HepG2 (cell line): ENCODE measurements around the gene AHSG. TPM values are rescaled to one million over a fixed set of nuclear protein-coding genes. Genes with fewer than 3 reads are reported as not detected.

Experiments used
- ATAC-seq: fragments of 200-7000 bp; cut with Tn5 transposase; 3 replicates; pipeline ENCODE4 v1.9.1; 2020; ENCODE audit warnings: mild to moderate bottlenecking, moderate library complexity
- BruUV-seq: library from RNA; stranded (reverse); fragments of 400-500 nt; replicated peaks from 2 replicates; lab custom pipeline; 2021; lab: Mats Ljungman, UMichigan
- CTCF ChIA-PET: fragments of 300-600 bp; formaldehyde crosslinking; extraction: SDS; loops from one replicate; lab custom pipeline; 2021; ENCODE audit warnings: low total read pairs, inconsistent platforms, low intra/inter-chr PET ratio; lab: Yijun Ruan, JAX
- POLR2A ChIA-PET: fragments of 350-600 bp; sonication (Branson Sonifier 250); formaldehyde crosslinking; loops from one replicate; lab custom pipeline; 2020; ENCODE audit warnings: antibody characterized with exemption, inconsistent platforms; lab: Yijun Ruan, JAX
- DNase-seq: peaks from one replicate; pipeline ENCODE4 v3.0.0-alpha.2; 2015; ENCODE audit warnings: low spot score
- FAIRE-seq: peaks from 3 replicates; lab custom pipeline; 2011; peaks lifted over from hg19 to GRCh38; lab: Jason Lieb, UNC
- H2AFZ ChIP-seq: one replicate; pipeline ENCODE4 v1.6.1; 2011; ENCODE audit warnings: low read length, inconsistent platforms
- H3K27ac ChIP-seq: fragments of 300-600 bp; 3 replicates; pipeline ENCODE4 v1.8.0; 2011; ENCODE audit warnings: mixed run types, mild to moderate bottlenecking, mixed read lengths, low read length, inconsistent platforms; ENCODE audit not compliant: insufficient read depth; ENCODE audit errors: extremely low read length
- H3K27me3 ChIP-seq, 2 experiments: fragments of 200-600 bp in 1 of 2; 2 replicates in 1 of 2; 3 replicates in 1 of 2; pipeline versions ENCODE4 v1.6.0 to v1.8.0; 2011; ENCODE audit warnings: low read length in 2 of 2, mild to moderate bottlenecking in 2 of 2, moderate library complexity in 2 of 2, inconsistent platforms in 1 of 2; ENCODE audit not compliant: insufficient read depth in 2 of 2, control insufficient read depth in 1 of 2
- H3K36me3 ChIP-seq, 2 experiments: fragments of 200-600 bp in 1 of 2; replicated peaks in 1 of 2; 2 replicates in 1 of 2; 3 replicates in 1 of 2; pipeline versions ENCODE4 v1.5.1 to v1.8.0; 2011; ENCODE audit warnings: low read length in 2 of 2, inconsistent platforms in 1 of 2; ENCODE audit not compliant: insufficient read depth in 2 of 2, control insufficient read depth in 1 of 2
- H3K4me1 ChIP-seq: 2 replicates; pipeline ENCODE4 v1.5.1; 2012; ENCODE audit warnings: low read length, inconsistent platforms; ENCODE audit not compliant: insufficient read depth
- H3K4me2 ChIP-seq: 2 replicates; pipeline ENCODE4 v1.6.0; 2011; ENCODE audit warnings: low read depth, low read length, inconsistent platforms
- H3K4me3 ChIP-seq, 3 experiments: fragments of 200-600 bp in 1 of 3; sonication (generic), shearing (Covaris generic) in 1 of 3; replicated peaks in 1 of 3; 2 replicates each; pipeline ENCODE4 v1.5.1; 2011 to 2016; ENCODE audit warnings: low read length in 3 of 3, inconsistent platforms in 2 of 3, low read depth in 2 of 3, mild to moderate bottlenecking in 2 of 3, control low read depth in 1 of 3, mixed read lengths in 1 of 3; ENCODE audit not compliant: insufficient read depth in 1 of 3
- H3K79me2 ChIP-seq: one replicate; pipeline ENCODE4 v1.6.1; 2011; ENCODE audit warnings: low read length, inconsistent platforms; ENCODE audit not compliant: insufficient read depth
- H3K9ac ChIP-seq: 2 replicates; pipeline ENCODE4 v1.6.0; 2011; ENCODE audit warnings: mild to moderate bottlenecking, low read depth, low read length, inconsistent platforms; ENCODE audit not compliant: insufficient read depth
- H3K9me3 ChIP-seq: 2 replicates; pipeline ENCODE4 v1.5.1; 2012; ENCODE audit warnings: mild to moderate bottlenecking, low read length
- H4K20me1 ChIP-seq: 2 replicates; pipeline ENCODE4 v1.6.0; 2011; ENCODE audit warnings: inconsistent platforms, mild to moderate bottlenecking, low read length, moderate library complexity; ENCODE audit not compliant: insufficient read depth
- HCFC1 ChIP-seq: fragments of 150-350 bp; IDR thresholded peaks from 2 replicates; pipeline ENCODE4 v1.6.1; 2014; ENCODE audit warnings: low read depth, low read length
- HOXD1 ChIP-seq: sonication (generic); formaldehyde crosslinking; IDR thresholded peaks from 2 replicates; pipeline ENCODE4 v1.5.0; 2020; ENCODE audit warnings: missing genetic modification reagents
- ISX ChIP-seq: sonication (generic); formaldehyde crosslinking; conservative IDR thresholded peaks from 2 replicates; pipeline ENCODE4 v1.5.0; 2020; ENCODE audit warnings: missing genetic modification reagents
- KLF16 ChIP-seq, 2 experiments: sonication (generic) in 1 of 2; formaldehyde crosslinking in 1 of 2; IDR thresholded peaks; 2 replicates each; pipeline versions ENCODE4 v1.6.1 to v1.8.0; 2016 to 2023; ENCODE audit warnings: missing genetic modification reagents in 2 of 2, missing compliant biosample characterization in 1 of 2
- MYC ChIP-seq: sonication (generic); formaldehyde crosslinking; IDR thresholded peaks from 2 replicates; pipeline ENCODE4 v1.9.0; 2021; ENCODE audit warnings: missing genetic modification reagents, borderline replicate concordance
- PHF21A ChIP-seq: sonication (generic); formaldehyde crosslinking; IDR thresholded peaks from 2 replicates; pipeline ENCODE4 v1.5.0; 2020; ENCODE audit warnings: mild to moderate bottlenecking, missing genetic modification reagents
- REPIN1 ChIP-seq: sonication (generic); formaldehyde crosslinking; IDR thresholded peaks from 2 replicates; pipeline ENCODE4 v1.8.0; 2022; ENCODE audit warnings: missing genetic modification reagents, low read depth, mild to moderate bottlenecking, borderline replicate concordance
- REXO4 ChIP-seq: sonication (generic); formaldehyde crosslinking; IDR thresholded peaks from 2 replicates; pipeline ENCODE4 v1.8.0; 2022; ENCODE audit warnings: missing genetic modification reagents, mild to moderate bottlenecking, borderline replicate concordance
- SALL2 ChIP-seq: sonication (generic); formaldehyde crosslinking; IDR thresholded peaks from 2 replicates; pipeline ENCODE4 v1.8.1; 2023; ENCODE audit warnings: mild to moderate bottlenecking, missing genetic modification reagents, inconsistent platforms
- SRF ChIP-seq: IDR thresholded peaks from 2 replicates; pipeline ENCODE4 v1.6.1; 2011; ENCODE audit warnings: mild to moderate bottlenecking, low read depth, low read length, moderate library complexity
- WGBS: methylation state at CpG from one replicate; pipeline ENCODE4 v1.1.6; 2017; ENCODE audit warnings: low lambda C conversion rate; 5-methylcytosine and 5-hydroxymethylcytosine counted together
- in situ Hi-C: cut with HindIII; loops from 2 replicates; pipeline ENCODE4 v1.10.0; 2017; ENCODE audit warnings: low pct_unique_long_range_greater_than_20kb; ENCODE audit not compliant: extremely low pct_ligation_motif_present
- intact Hi-C: fragments of 100-400 bp; cut with micrococcal nuclease; formaldehyde crosslinking; loops from one replicate; pipeline ENCODE4 v1.10.0; 2022; ENCODE audit not compliant: unreplicated experiment
- polyA plus RNA-seq, 8 experiments: library from polyadenylated mRNA; depleted of rRNA in 3 of 8; stranded (reverse) in 7 of 8; unstranded in 1 of 8; fragments of >200 nt; fragmentation: Illumina TruSeq in 4 of 8; extraction: Trizol in 4 of 8; gene quantifications; 2 replicates each; pipeline versions ENCODE4 v1.2.1 to v1.2.3, GENCODE V29; 2011 to 2016; ENCODE audit warnings: low read depth in 4 of 8, missing spikeins in 1 of 8, mixed read lengths in 1 of 8; ENCODE audit not compliant: insufficient read depth in 1 of 8
- total RNA-seq, 5 experiments: library from RNA; depleted of rRNA; stranded (reverse); fragments of >200 nt; fragmentation: Illumina TruSeq; extraction: Trizol; gene quantifications; 2 replicates each; pipeline ENCODE4 v1.2.3, GENCODE V29; 2016; ENCODE audit warnings: low read depth in 1 of 5
- TF ChIP-seq, protein P1 (sequence below): sonication (generic); formaldehyde crosslinking; IDR thresholded peaks from 2 replicates; pipeline ENCODE4; 2020; ENCODE audit warnings: missing genetic modification reagents, mild to moderate bottlenecking, borderline replicate concordance
- TF ChIP-seq, protein P2 (sequence below): sonication (generic); formaldehyde crosslinking; IDR thresholded peaks from 2 replicates; pipeline ENCODE4 v1.5.1; 2020; ENCODE audit warnings: mild to moderate bottlenecking, missing genetic modification reagents, borderline replicate concordance
- TF ChIP-seq, protein P3 (sequence below): sonication (generic); formaldehyde crosslinking; IDR thresholded peaks from 2 replicates; pipeline ENCODE4 v1.4.0; 2020; ENCODE audit warnings: missing genetic modification reagents
- TF ChIP-seq, protein P4 (sequence below): IDR thresholded peaks from 2 replicates; pipeline ENCODE4 v1.6.1; 2016; ENCODE audit warnings: low read depth, borderline replicate concordance

AHSG gene
- total and polyA plus RNA-seq, 2 of the 13 experiments (the other 11 are each of a cell fraction or from before 2014, with no cell fraction given) = 2,043 to 19,152 TPM

DNA sequence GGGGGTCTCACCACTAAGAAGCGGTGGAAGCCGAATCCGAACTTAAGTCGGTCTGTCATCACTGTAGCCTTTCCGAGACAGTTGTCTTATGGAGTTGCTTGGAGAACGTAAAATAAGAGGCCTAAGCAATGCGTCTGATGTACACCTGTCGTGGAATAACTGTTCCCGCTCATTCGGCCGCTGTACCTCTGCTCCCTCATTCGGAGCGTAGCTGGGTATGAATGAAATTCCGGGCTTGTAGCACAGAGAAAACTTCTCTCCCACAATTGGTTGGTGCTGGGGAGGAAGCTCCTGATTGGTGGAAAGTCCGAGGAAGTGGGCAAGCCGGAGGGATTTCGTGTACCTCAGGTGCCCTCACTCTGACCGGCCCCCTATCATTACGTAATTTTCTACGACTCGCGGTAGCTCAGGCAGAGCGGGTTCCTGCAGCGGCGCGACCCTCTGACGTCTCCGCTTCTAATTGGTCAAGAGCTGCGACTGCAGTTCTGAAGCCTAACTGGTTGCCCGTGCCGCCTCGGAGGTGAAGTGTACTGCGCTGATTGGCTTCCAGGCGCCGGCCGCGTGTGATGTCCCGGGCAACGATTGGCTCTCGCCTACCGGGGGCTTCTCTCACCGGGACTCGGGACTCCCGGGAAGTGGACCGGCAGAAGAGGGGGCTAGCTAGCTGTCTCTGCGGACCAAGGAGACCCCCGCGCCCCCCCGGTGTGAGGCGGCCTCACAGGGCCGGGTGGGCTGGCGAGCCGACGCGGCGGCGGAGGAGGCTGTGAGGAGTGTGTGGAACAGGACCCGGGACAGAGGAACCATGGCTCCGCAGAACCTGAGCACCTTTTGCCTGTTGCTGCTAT is 42.5 kb upstream of the AHSG start, which contains the start of gene DNAJB11:
Gene DNAJB11 (plus strand): TSS at position 625 of the 845 bp plus-strand sequence. CDS start 178 bp downstream, at position 803.
- Histone ChIP-seq H3K36me3 (peaks cover 3 to 28% of the 10 kb centered on the region in 2 experiments), H3K27ac (peak within 1 kb of the TSS; percentile 86), H3K4me1 (peaks cover 61% of the 10 kb centered on the region), H3K79me2 (peaks cover 55% of the 10 kb centered on the region), H3K9ac (peak within 1 kb of the TSS; percentile 94), H3K27me3 (no peaks in the 10 kb centered on the region; a peak in 1 of 5 replicates), H2AFZ (no peak within 1 kb of the TSS), H4K20me1 (no peaks in the 10 kb centered on the region), H3K4me2 (peak within 1 kb of the TSS; percentile 100), H3K9me3 (no peaks in the 10 kb centered on the region), H3K4me3 (peak within 1 kb of the TSS; percentile 86 to 100 (median 93))
- ChIA-PET CTCF (no interaction called here), POLR2A (interaction anchor here (0.6 to 6.5 kb wide), 23 partner anchors 9 to 633 kb away, joined by 3 to 111 read pairs (median 4); partner anchors contain the start of genes AHSG, EIF4A2, ETV5 and TRA2B)
- BruUV-seq = no TSS peak
- peak; percentile 99 for DNase-seq
- WGBS = 1% methylated on average over 34 of the region's 59 CpGs
- intact Hi-C loops (loop anchor here (2.0 kb wide), 1 partner anchor 42 kb away; the partner anchor contains the start of gene AHSG), in situ Hi-C loops (no loop called here)
- FAIRE-seq = peak; percentile 100
- ATAC-seq = peak; percentile 89
- TF ChIP-seq PHF21A (peak; percentile 97), MYC (peak; percentile 60; the same call in 1 of the 2 replicates), KLF16 (CRISPR knock-in tag; IDR thresholded peaks at IDR 0.05) (peak in 1 of 2 experiments; percentile 88; a peak in 1 of 4 replicates), REPIN1 (CRISPR knock-in tag) (no peak), REXO4 (CRISPR knock-in tag) (no peak), SRF (peak; percentile 25; the same call in 1 of the 2 replicates), ISX (CRISPR knock-in tag) (0 out of 2 replicates have a peak, but pooled peaks have one; percentile 61), HCFC1 (peak; percentile 61; the same call in 1 of the 2 replicates), HOXD1 (0 out of 2 replicates have a peak, but pooled peaks have one; percentile 16), SALL2 (CRISPR knock-in tag) (peak; percentile 27; the same call in 1 of the 2 replicates)
- TF ChIP-seq, protein P1, sequence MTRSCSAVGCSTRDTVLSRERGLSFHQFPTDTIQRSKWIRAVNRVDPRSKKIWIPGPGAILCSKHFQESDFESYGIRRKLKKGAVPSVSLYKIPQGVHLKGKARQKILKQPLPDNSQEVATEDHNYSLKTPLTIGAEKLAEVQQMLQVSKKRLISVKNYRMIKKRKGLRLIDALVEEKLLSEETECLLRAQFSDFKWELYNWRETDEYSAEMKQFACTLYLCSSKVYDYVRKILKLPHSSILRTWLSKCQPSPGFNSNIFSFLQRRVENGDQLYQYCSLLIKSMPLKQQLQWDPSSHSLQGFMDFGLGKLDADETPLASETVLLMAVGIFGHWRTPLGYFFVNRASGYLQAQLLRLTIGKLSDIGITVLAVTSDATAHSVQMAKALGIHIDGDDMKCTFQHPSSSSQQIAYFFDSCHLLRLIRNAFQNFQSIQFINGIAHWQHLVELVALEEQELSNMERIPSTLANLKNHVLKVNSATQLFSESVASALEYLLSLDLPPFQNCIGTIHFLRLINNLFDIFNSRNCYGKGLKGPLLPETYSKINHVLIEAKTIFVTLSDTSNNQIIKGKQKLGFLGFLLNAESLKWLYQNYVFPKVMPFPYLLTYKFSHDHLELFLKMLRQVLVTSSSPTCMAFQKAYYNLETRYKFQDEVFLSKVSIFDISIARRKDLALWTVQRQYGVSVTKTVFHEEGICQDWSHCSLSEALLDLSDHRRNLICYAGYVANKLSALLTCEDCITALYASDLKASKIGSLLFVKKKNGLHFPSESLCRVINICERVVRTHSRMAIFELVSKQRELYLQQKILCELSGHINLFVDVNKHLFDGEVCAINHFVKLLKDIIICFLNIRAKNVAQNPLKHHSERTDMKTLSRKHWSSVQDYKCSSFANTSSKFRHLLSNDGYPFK (CRISPR knock-in tag) = no peak
- TF ChIP-seq, protein P2, sequence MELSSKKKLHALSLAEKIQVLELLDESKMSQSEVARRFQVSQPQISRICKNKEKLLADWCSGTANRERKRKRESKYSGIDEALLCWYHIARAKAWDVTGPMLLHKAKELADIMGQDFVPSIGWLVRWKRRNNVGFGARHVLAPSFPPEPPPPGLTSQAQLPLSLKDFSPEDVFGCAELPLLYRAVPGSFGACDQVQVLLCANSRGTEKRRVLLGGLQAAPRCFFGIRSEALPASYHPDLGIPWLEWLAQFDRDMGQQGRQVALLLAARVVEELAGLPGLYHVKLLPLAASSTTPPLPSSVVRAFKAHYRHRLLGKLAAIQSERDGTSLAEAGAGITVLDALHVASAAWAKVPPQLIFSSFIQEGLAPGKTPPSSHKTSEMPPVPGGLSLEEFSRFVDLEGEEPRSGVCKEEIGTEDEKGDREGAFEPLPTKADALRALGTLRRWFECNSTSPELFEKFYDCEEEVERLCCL (CRISPR knock-in tag) = no peak
- TF ChIP-seq, protein P3, sequence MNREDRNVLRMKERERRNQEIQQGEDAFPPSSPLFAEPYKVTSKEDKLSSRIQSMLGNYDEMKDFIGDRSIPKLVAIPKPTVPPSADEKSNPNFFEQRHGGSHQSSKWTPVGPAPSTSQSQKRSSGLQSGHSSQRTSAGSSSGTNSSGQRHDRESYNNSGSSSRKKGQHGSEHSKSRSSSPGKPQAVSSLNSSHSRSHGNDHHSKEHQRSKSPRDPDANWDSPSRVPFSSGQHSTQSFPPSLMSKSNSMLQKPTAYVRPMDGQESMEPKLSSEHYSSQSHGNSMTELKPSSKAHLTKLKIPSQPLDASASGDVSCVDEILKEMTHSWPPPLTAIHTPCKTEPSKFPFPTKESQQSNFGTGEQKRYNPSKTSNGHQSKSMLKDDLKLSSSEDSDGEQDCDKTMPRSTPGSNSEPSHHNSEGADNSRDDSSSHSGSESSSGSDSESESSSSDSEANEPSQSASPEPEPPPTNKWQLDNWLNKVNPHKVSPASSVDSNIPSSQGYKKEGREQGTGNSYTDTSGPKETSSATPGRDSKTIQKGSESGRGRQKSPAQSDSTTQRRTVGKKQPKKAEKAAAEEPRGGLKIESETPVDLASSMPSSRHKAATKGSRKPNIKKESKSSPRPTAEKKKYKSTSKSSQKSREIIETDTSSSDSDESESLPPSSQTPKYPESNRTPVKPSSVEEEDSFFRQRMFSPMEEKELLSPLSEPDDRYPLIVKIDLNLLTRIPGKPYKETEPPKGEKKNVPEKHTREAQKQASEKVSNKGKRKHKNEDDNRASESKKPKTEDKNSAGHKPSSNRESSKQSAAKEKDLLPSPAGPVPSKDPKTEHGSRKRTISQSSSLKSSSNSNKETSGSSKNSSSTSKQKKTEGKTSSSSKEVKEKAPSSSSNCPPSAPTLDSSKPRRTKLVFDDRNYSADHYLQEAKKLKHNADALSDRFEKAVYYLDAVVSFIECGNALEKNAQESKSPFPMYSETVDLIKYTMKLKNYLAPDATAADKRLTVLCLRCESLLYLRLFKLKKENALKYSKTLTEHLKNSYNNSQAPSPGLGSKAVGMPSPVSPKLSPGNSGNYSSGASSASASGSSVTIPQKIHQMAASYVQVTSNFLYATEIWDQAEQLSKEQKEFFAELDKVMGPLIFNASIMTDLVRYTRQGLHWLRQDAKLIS (CRISPR knock-in tag) = no peak
- TF ChIP-seq, protein P4, sequence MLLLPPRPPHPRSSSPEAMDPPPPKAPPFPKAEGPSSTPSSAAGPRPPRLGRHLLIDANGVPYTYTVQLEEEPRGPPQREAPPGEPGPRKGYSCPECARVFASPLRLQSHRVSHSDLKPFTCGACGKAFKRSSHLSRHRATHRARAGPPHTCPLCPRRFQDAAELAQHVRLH (CRISPR knock-in tag) = no peak
